ENCODE results near the gene CCDC116.

- TF ChIP-seq MAX (IDR thresholded peaks at IDR 0.05) (no peak), EP300 (IDR thresholded peaks at IDR 0.05; ENCODE audit: borderline replicate concordance) (no peak), RAD21 (IDR thresholded peaks at IDR 0.05; ENCODE audit: low read depth) (no peak), REST (IDR thresholded peaks at IDR 0.05; ENCODE audit: low read depth) (no peak), TEAD4 (IDR thresholded peaks at IDR 0.05) (no peak)
These were observed 20.3 kb downstream of the CCDC116 start for GRCh38 chr22:21652547-21653545.

Data from Ishikawa (cell line).